ENCODE results near the gene MED16. TPM values are rescaled to one million over a fixed set of nuclear protein-coding genes. Genes with fewer than 3 reads are reported as not detected.
A peak's percentile ranks its signal among the peaks of the same experiment; 100 is the strongest.

Gene MED16
- total and polyA plus RNA-seq, 10 donors = 37.0 to 82.1 (median 52.7) TPM

DNA sequence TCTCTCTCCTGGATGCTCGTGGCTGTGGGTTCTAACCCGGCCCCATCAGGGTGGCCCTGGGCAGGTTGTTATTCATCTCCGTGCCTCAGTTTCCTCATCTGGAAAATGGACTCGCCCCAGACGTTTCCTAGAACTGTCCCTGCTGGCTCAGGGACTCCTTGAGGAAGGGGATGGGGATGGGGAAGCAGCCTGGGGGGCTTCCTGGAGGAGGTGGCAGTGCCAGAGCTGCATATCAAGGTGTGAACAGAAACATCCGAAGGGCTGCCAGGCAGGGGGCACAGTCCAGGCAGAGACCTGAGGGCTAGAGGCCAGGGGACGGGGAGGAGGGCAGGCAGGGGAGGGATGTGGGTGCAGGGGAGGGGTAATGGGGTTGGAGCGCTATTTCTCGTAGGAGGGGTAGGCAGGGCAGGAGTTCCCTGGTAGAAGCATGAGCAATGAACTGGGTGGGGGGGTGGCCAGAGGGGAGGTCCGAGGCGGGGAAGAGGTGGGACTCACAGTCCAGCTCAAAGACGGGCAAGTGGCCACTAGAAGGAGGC is 44.5 kb downstream of the MED16 start:
- intact Hi-C loops (cut with DNase I; ENCODE audit: low total_unique reads) = no loop called here
- no peaks in the 10 kb centered on the region for H3K36me3 ChIP-seq
- H3K4me3 ChIP-seq = no peak overlapping the region
- 25 to 46% (median 36%) methylated on average over 10 to 12 of the region's 12 CpGs for WGBS, 5 donors
- peak overlapping the region in 3 of 8 donors; percentile 15 to 79 (median 63) for H3K27ac ChIP-seq
- H3K4me1 ChIP-seq = peaks cover 0 to 74% (median 37%) of the 10 kb centered on the region in 6 donors
- H3K9me3 ChIP-seq = no peaks in the 10 kb centered on the region
- TF ChIP-seq POLR2AphosphoS5 (IDR thresholded peaks at IDR 0.05) = no peak
- no peak for TF ChIP-seq CTCF (IDR thresholded peaks at IDR 0.05 in 8 of 11, conservative IDR thresholded peaks at IDR 0.05 in 3 of 11)
- TF ChIP-seq POLR2A (IDR thresholded peaks at IDR 0.05) = no peak
- H3K27me3 ChIP-seq (replicated peaks in 1 of 7) = peaks cover under 1 to 100% (median 67%) of the 10 kb centered on the region in 7 donors
- DNase-seq = peak; percentile 42

GRCh38 chr19:845707-846521 is 47.1 kb downstream of the MED16 start:
- Histone ChIP-seq H3K4me3 (no peak overlapping the region), H3K36me3 (no peaks in the 10 kb centered on the region), H3K4me1 (peaks cover 0 to 63% (median 30%) of the 10 kb centered on the region in 6 donors), H3K9me3 (no peaks in the 10 kb centered on the region), H3K27ac (no peak overlapping the region), H3K27me3 (replicated peaks in 1 of 7) (peaks cover 3 to 98% (median 60%) of the 10 kb centered on the region in 7 donors)
- 63 to 72% (median 70%) methylated on average over 36 to 37 of the region's 37 CpGs for WGBS, 5 donors
- TF ChIP-seq POLR2AphosphoS5 (IDR thresholded peaks at IDR 0.05) = no peak
- TF ChIP-seq POLR2A (IDR thresholded peaks at IDR 0.05) = no peak
- no peak for TF ChIP-seq CTCF (IDR thresholded peaks at IDR 0.05 in 8 of 11, conservative IDR thresholded peaks at IDR 0.05 in 3 of 11)
- intact Hi-C loops (cut with DNase I; ENCODE audit: low total_unique reads) = no loop called here
- no peak for DNase-seq

- H3K36me3 ChIP-seq = no peaks in the 10 kb centered on the region
- intact Hi-C loops (cut with DNase I; ENCODE audit: low total_unique reads) = no loop called here
- H3K27ac ChIP-seq = peak overlapping the region in 1 of 8 donors; percentile 31
- H3K27me3 ChIP-seq (replicated peaks in 1 of 7) = peaks cover 3 to 98% (median 58%) of the 10 kb centered on the region in 7 donors
- H3K9me3 ChIP-seq = no peaks in the 10 kb centered on the region
- no peak for DNase-seq
- peaks cover 0 to 63% (median 28%) of the 10 kb centered on the region in 6 donors for H3K4me1 ChIP-seq
- H3K4me3 ChIP-seq = no peak overlapping the region
- WGBS, 5 donors = 18 to 48% (median 34%) methylated on average over 10 to 11 of the region's 11 CpGs
- no peak for TF ChIP-seq CTCF (IDR thresholded peaks at IDR 0.05 in 8 of 11, conservative IDR thresholded peaks at IDR 0.05 in 3 of 11)
- TF ChIP-seq POLR2AphosphoS5 (IDR thresholded peaks at IDR 0.05) = no peak
Observed at GRCh38 chr19:844546-844971, 48.4 kb downstream of the MED16 start.
